Calu3 (cell line): ENCODE data around the gene KIRREL1. TPM values are rescaled to one million over a fixed set of nuclear protein-coding genes. Genes with fewer than 3 reads are reported as not detected.

Experiments used
- BruUV-seq: library from RNA; stranded (reverse); fragments of 400-500 nt; replicated peaks from 2 replicates; lab custom pipeline; 2021; lab: Mats Ljungman, UMichigan
- CTCF ChIA-PET: fragments of 300-600 bp; sonication (Branson Sonifier 250); formaldehyde crosslinking; loops from one replicate; lab custom pipeline; 2022; ENCODE audit warnings: antibody characterized with exemption; lab: Charles Lee
- DNase-seq: peaks from one replicate; pipeline ENCODE4 v3.0.0; 2022
- H3K27ac Mint-ChIP-seq: one replicate; pipeline ENCODE4 v1.8.0; 2022; ENCODE audit warnings: mixed read lengths; ENCODE audit not compliant: unreplicated experiment
- H3K27me3 Mint-ChIP-seq: one replicate; pipeline ENCODE4 v1.8.0; 2022; ENCODE audit warnings: mixed read lengths; ENCODE audit not compliant: unreplicated experiment
- H3K36me3 Mint-ChIP-seq: one replicate; pipeline ENCODE4 v1.8.0; 2022; ENCODE audit warnings: mild to moderate bottlenecking, moderate library complexity, mixed read lengths; ENCODE audit not compliant: insufficient read depth, unreplicated experiment
- H3K4me1 Mint-ChIP-seq: one replicate; pipeline ENCODE4 v1.8.0; 2022; ENCODE audit warnings: mild to moderate bottlenecking, low read depth, mixed read lengths; ENCODE audit not compliant: unreplicated experiment
- H3K4me3 Mint-ChIP-seq: one replicate; pipeline ENCODE4 v1.8.0; 2022; ENCODE audit warnings: mild to moderate bottlenecking, low read depth, moderate library complexity, mixed read lengths; ENCODE audit not compliant: unreplicated experiment
- H3K9me3 Mint-ChIP-seq: one replicate; pipeline ENCODE4 v1.8.0; 2022; ENCODE audit warnings: low read depth, mixed read lengths; ENCODE audit not compliant: unreplicated experiment
- CTCF ChIP-seq: fragments of 200-600 bp; IDR thresholded peaks from one replicate; pipeline ENCODE4 v1.8.0; 2022; ENCODE audit warnings: antibody characterized with exemption; ENCODE audit not compliant: unreplicated experiment
- intact Hi-C: fragments of 100-400 bp; cut with micrococcal nuclease; formaldehyde crosslinking; loops from one replicate; pipeline ENCODE4 v1.10.0; 2022; ENCODE audit not compliant: unreplicated experiment
- total RNA-seq: library from RNA; stranded (reverse); gene quantifications from 2 replicates; pipeline ENCODE4 v1.2.3, GENCODE V29; 2022

The KIRREL1 gene
- total RNA-seq, 1 experiment from 2014 or later: 31.4 TPM

GRCh38 chr1:158026651-158027050, 33.2 kb downstream of the KIRREL1 start:
- no peak for TF ChIP-seq CTCF
- H3K27me3 Mint-ChIP-seq: no peaks in the 10 kb centered on the region
- intact Hi-C loops: no loop called here
- H3K27ac Mint-ChIP-seq: no peak overlapping the region
- H3K36me3 Mint-ChIP-seq: no peaks in the 10 kb centered on the region
- CTCF ChIA-PET: interaction anchor here (0.6 kb wide), 1 partner anchor 11 kb away, joined by 3 read pairs; no protein-coding TSS in a partner anchor
- no peak overlapping the region for H3K4me3 Mint-ChIP-seq
- peaks cover 24% of the 10 kb centered on the region for H3K4me1 Mint-ChIP-seq
- BruUV-seq: no TSS peak
- no peak for DNase-seq
- H3K9me3 Mint-ChIP-seq: no peaks in the 10 kb centered on the region

- peaks cover 7% of the 10 kb centered on the region for H3K36me3 Mint-ChIP-seq
- H3K4me3 Mint-ChIP-seq: no peak overlapping the region
- TF ChIP-seq CTCF: no peak
- CTCF ChIA-PET: no interaction called here
- no peak overlapping the region for H3K27ac Mint-ChIP-seq
- H3K4me1 Mint-ChIP-seq: peaks cover 16% of the 10 kb centered on the region
- intact Hi-C loops: no loop called here
- no peaks in the 10 kb centered on the region for H3K9me3 Mint-ChIP-seq
- no peak for DNase-seq
- BruUV-seq: no TSS peak
- H3K27me3 Mint-ChIP-seq: no peaks in the 10 kb centered on the region
Measured at GRCh38 chr1:158027508-158027907, 34.1 kb downstream of the KIRREL1 start.

- Mint-ChIP-seq H3K9me3 (no peaks in the 10 kb centered on the region), H3K27ac (no peak overlapping the region), H3K27me3 (no peaks in the 10 kb centered on the region), H3K4me1 (peaks cover 10% of the 10 kb centered on the region), H3K36me3 (peaks cover 7% of the 10 kb centered on the region), H3K4me3 (no peak overlapping the region)
- no TSS peak for BruUV-seq
- no peak for DNase-seq
- CTCF ChIA-PET: interaction anchor here (1.0 kb wide), 1 partner anchor 9 kb away, joined by 5 read pairs; no protein-coding TSS in a partner anchor
- intact Hi-C loops: no loop called here
- TF ChIP-seq CTCF: no peak
Measured at GRCh38 chr1:158028969-158029368, 35.5 kb downstream of the KIRREL1 start.

GRCh38 chr1:158035014-158035413, 41.6 kb downstream of the KIRREL1 start:
- Mint-ChIP-seq H3K9me3 (no peaks in the 10 kb centered on the region), H3K4me3 (no peak overlapping the region), H3K36me3 (peaks cover 11% of the 10 kb centered on the region), H3K27me3 (no peaks in the 10 kb centered on the region), H3K4me1 (peaks cover 13% of the 10 kb centered on the region), H3K27ac (no peak overlapping the region)
- CTCF ChIA-PET: interaction anchor here (3.1 kb wide), 1 partner anchor 42 kb away, joined by 27 read pairs; the partner anchor contains the start of gene KIRREL1
- DNase-seq: no peak
- intact Hi-C loops: loop anchor here (5.0 kb wide), 1 partner anchor 158 kb away; no protein-coding TSS in a partner anchor
- BruUV-seq: no TSS peak
- TF ChIP-seq CTCF: no peak
